HG02840 (cell line): ENCODE data around the gene RCOR3.

Source experiments
- ATAC-seq: cut with Tn5 transposase; IDR thresholded peaks from one replicate; pipeline ENCODE4 v1.9.1; 2021; ENCODE audit warnings: mild to moderate bottlenecking, moderate library complexity, moderate number of reproducible peaks; ENCODE audit not compliant: unreplicated experiment, low FRiP score

RCOR3 gene

DNA sequence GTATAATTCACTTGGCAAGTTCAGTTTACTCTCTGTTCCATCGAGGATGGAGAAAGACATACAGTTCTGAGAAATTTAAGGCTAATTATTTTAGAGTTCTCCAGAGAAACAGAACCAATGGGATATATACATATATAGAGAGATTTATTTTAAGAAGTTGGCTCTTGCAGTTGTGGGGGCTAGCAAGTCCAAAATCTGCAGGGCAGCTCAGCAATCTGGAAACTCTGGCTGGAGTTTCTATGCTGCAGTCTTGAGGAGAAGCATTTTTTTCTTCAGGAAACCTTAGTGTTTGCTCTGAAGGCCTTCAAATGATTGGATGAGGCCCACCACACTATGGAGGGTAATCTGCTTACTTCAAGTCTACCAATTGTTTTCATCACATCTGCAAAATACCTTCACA lies 102.0 kb downstream of the RCOR3 start:
- ATAC-seq: no peak
